Middle frontal gyrus (tissue), 1 donor: ENCODE results near the gene HTRA1.

Experiments
- DNase-seq: peaks from one replicate; pipeline ENCODE4 v3.0.0-alpha.2; 2015; ENCODE audit warnings: low spot score; ENCODE audit errors: extremely low spot score

The HTRA1 gene

GRCh38 chr10:122461367-122461728 lies at the start of gene HTRA1:
Gene HTRA1, plus strand, starts transcription at chr10:122461553. Its CDS starts 100 bp downstream, at chr10:122461653.
- peak; percentile 82 for DNase-seq

- no peak for DNase-seq
Observed at GRCh38 chr10:122413327-122413726, 48.0 kb upstream of the HTRA1 start.

GRCh38 chr10:122417667-122418066 lies 43.7 kb upstream of the HTRA1 start:
- DNase-seq: no peak

- DNase-seq: no peak
Observed at GRCh38 chr10:122419016-122419415, 42.3 kb upstream of the HTRA1 start.

- peak; percentile 17 for DNase-seq
Observed at GRCh38 chr10:122419876-122420623, 41.3 kb upstream of the HTRA1 start.

- no peak for DNase-seq
Observed at GRCh38 chr10:122420624-122421007, 40.7 kb upstream of the HTRA1 start.

GRCh38 chr10:122421054-122421625 lies 40.2 kb upstream of the HTRA1 start:
- DNase-seq: no peak

GRCh38 chr10:122421742-122422141 lies 39.6 kb upstream of the HTRA1 start:
- DNase-seq: no peak

GRCh38 chr10:122422266-122422989 lies 38.9 kb upstream of the HTRA1 start:
- no peak for DNase-seq

GRCh38 chr10:122424059-122424458 lies 37.3 kb upstream of the HTRA1 start:
- no peak for DNase-seq

- DNase-seq: no peak
Observed at GRCh38 chr10:122426829-122427228, 34.5 kb upstream of the HTRA1 start.

- DNase-seq: no peak
Observed at GRCh38 chr10:122427280-122427679, 34.1 kb upstream of the HTRA1 start.

- peak; percentile 29 for DNase-seq
Observed at GRCh38 chr10:122435212-122435827, 26.0 kb upstream of the HTRA1 start.

- no peak for DNase-seq
Observed at GRCh38 chr10:122441961-122442360, 19.4 kb upstream of the HTRA1 start.

- DNase-seq: no peak
Observed at GRCh38 chr10:122445469-122445868, 15.9 kb upstream of the HTRA1 start.

GRCh38 chr10:122445904-122446303 lies 15.4 kb upstream of the HTRA1 start:
- DNase-seq: no peak

GRCh38 chr10:122446668-122447423 lies 14.5 kb upstream of the HTRA1 start:
- DNase-seq: no peak

GRCh38 chr10:122448600-122448999 lies 12.8 kb upstream of the HTRA1 start:
- no peak for DNase-seq

- no peak for DNase-seq
Observed at GRCh38 chr10:122449153-122449552, 12.2 kb upstream of the HTRA1 start.

GRCh38 chr10:122450353-122450990 lies 10.9 kb upstream of the HTRA1 start:
- no peak for DNase-seq

- no peak for DNase-seq
Observed at GRCh38 chr10:122454071-122454470, 7.3 kb upstream of the HTRA1 start.
